ENCODE data around the gene UBXN6.

Gene UBXN6

DNA sequence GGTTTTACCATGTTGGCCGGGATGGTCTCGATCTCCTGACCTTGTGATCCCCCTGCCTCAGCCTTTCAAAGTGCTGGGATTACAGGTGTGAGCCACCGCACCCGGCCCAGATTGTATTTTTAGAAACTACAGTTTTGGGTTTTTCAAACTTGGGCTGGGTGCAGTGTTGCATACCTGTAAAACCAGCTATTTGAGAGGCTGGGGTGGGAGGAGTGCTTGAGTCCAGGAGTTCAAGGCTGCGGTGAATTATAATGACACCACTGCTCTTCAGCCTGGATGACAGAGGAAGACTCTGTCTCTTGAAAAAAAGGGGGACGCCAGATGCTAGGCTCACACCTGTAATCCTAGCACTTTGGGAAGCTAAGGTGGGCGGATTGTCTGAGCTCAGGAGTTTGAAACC lies 51.0 kb downstream of the UBXN6 start:
- no peak for DNase-seq (ENCODE audit: extremely low read depth, low read depth)
- TF ChIP-seq, protein P1, sequence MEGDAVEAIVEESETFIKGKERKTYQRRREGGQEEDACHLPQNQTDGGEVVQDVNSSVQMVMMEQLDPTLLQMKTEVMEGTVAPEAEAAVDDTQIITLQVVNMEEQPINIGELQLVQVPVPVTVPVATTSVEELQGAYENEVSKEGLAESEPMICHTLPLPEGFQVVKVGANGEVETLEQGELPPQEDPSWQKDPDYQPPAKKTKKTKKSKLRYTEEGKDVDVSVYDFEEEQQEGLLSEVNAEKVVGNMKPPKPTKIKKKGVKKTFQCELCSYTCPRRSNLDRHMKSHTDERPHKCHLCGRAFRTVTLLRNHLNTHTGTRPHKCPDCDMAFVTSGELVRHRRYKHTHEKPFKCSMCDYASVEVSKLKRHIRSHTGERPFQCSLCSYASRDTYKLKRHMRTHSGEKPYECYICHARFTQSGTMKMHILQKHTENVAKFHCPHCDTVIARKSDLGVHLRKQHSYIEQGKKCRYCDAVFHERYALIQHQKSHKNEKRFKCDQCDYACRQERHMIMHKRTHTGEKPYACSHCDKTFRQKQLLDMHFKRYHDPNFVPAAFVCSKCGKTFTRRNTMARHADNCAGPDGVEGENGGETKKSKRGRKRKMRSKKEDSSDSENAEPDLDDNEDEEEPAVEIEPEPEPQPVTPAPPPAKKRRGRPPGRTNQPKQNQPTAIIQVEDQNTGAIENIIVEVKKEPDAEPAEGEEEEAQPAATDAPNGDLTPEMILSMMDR (IDR thresholded peaks at IDR 0.05; ENCODE audit: low read depth, low read length, missing control alignments) = no peak

DNA sequence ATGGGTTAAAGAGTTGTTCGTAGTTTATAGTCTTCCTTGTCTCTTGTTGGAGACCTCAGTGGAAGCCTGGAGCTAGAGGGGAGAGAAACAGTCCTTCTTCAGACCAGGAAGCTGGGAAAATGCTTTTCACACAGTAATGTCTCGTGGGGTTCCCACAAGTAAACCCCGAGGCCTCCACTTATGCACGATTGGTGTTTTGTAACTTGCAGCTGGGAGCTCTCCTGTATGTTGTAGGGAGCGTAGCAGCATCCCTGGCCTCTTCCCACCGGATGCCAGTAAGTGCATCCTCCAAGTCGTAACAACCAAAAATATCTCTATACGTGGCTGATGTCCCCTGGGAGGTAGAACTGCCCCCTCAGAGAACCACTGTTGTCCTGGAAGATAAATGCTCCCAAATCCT lies 51.6 kb downstream of the UBXN6 start:
- TF ChIP-seq, protein P1 (IDR thresholded peaks at IDR 0.05; ENCODE audit: low read depth, low read length, missing control alignments) = no peak
- H3K4me3 ChIP-seq (replicated peaks; ENCODE audit: low read depth, low read length) = no peak overlapping the region
- no peak for DNase-seq (ENCODE audit: extremely low read depth, low read depth)

More for the DNA sequence above, 51.0 kb downstream of the UBXN6 start:
- no peak overlapping the region for H3K4me3 ChIP-seq (replicated peaks; ENCODE audit: low read depth, low read length)

DNA sequence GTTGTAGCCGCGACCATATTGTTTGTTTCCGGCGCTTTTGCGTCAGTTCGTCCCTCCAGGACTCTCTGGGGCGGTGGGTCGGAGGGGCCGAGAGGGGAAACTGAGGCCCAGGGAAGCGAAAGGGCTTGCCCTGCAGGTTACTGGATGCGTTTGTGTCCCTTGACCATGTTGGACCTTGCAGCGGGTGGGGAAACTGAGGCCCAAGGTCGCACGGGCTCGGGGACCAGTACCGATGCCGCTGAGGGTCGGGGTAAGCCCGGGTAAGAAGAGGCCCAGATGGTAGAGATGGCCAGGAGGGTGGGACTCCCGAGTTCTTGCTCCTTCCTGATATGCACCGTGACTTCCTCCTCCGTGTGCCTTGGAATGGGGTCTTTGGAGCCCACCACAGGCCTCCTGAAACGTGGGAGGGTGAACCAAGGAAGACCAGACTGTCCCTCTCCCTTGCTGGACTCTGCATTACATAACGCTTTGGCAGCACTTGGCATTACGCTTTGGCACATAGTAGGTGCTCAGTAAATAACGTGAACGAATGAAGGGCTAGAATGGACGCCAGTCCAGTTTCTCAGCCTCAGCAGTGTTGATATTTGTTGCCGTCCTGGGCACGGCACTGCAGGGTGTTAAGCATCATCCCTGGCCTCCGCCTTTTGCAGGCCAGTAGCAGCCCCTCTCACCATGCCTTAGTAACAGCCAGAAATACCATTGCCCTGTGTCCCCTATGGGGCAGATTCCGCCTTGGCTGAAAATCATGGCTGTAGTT lies 54.4 kb downstream of the UBXN6 start:
- TF ChIP-seq, protein P1 (IDR thresholded peaks at IDR 0.05; ENCODE audit: low read depth, low read length, missing control alignments) = no peak
- peak overlapping the region; percentile 95 for H3K4me3 ChIP-seq (replicated peaks; ENCODE audit: low read depth, low read length)
- no peak for DNase-seq (ENCODE audit: extremely low read depth, low read depth)

DNA sequence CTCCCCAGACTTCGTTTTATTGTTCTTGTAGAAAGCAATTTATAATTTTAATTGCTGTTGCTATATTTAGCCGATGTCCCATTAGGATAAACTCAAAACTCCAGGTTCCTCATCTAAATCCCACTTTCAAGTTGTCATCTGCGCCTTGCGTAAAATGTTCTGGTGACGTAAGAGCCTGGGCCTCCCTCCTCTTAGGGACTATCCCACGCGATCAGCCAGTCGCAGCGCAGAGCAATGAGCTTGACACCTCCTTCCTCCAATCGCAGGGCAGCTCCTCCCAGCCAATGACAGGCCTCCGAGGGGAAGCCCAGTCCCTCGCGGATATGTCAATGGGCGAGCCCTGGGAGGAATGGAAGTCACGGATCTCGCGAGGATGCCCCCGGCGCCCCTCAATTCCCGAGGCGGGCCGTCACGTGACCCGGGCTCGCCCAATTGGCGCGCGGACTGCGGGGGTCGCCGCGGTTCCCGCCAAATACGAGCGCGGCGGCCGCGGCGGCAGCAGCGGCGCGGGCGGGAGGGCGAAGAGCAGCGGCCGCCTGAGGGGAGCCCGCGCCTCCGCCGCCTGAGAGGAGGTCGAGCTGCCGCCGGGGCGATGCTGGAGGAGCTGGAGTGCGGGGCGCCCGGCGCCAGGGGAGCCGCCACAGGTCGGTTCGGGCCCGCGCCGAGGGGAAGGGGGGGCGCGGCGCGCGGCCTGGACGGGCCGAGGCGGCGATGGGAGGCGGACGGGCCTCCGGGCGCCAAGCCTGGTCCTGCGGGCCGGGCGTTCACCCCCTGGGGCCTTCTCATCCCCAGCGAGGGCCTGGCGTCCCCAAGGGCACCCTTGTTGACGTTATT lies 55.2 kb downstream of the UBXN6 start, which contains the start of gene CHAF1A:
CHAF1A (plus strand) TSS at position 470 of the 834 bp plus-strand sequence; CDS start at position 593, 123 bp downstream.
- peak within 1 kb of the TSS; percentile 95 for H3K4me3 ChIP-seq (replicated peaks; ENCODE audit: low read depth, low read length)
- DNase-seq (ENCODE audit: extremely low read depth, low read depth) = peak; percentile 100
- TF ChIP-seq, protein P1 (IDR thresholded peaks at IDR 0.05; ENCODE audit: low read depth, low read length, missing control alignments) = no peak

DNA sequence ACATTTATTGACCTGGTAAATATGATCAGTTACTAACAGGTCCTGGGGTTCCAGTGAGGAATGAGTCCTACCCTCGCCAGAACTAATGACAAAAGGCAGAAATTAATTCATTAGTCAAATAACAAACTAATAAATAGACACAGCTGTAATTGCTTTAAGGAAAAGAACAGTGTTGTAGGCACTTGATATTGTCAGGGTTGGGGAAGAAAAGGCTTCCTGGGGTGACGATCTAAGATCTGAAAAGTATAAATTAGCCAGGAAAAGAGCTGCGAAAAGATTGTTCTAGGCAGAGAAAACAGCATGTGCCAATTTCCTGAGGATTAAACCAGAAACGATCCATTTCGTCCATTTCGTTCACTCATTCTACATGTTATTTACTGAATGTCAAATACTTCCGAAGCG lies 55.8 kb downstream of the UBXN6 start:
- TF ChIP-seq, protein P1 (IDR thresholded peaks at IDR 0.05; ENCODE audit: low read depth, low read length, missing control alignments) = no peak
- peak overlapping the region; percentile 95 for H3K4me3 ChIP-seq (replicated peaks; ENCODE audit: low read depth, low read length)
- no peak for DNase-seq (ENCODE audit: extremely low read depth, low read depth)

DNA sequence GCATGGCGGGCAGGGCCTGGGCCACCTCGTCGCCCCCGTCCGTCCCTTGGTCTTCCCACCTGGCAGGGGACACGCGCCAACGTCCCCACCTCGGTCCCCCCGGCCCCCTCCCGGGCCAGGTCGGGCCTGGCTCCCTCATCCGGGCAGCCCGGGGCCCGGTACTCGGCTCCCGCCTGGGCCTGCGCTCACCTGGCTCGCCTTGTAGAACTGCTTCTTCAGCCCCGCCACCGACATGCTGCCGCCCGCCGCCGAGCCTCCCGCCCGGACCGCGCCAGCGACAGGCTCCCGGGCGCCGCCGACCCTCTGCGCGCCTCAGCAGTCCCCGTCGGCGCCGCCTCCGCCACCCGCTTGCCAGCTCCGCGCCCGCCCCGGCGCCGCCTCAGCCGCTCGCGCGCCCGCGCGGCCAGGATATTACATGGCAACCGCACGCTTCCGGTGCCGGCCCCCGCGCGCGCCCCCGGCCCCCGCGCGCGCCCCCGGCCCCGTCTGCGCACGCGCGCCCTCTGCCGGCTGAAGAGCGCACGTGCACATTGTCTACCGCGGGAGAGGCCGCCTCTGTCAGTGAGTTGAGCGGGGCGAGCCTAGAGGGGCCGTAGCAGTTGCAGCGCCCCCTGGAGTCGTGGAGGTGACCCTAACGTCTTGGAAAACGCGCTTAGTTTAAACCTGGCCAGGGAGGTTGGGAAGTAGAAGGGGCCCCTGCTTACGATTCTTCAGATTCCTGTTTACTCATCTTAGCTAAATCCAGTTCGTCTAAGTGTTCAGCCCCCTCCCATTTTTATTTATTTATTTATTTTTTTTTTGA lies 57.3 kb downstream of the UBXN6 start, which contains the start of gene SH3GL1:
SH3GL1 (minus strand) TSS at position 413 of the 802 bp plus-strand sequence; CDS start at position 234, 179 bp downstream.
- DNase-seq (ENCODE audit: extremely low read depth, low read depth) = peak; percentile 67
- H3K4me3 ChIP-seq (replicated peaks; ENCODE audit: low read depth, low read length) = peak within 1 kb of the TSS; percentile 80
- TF ChIP-seq, protein P1 (IDR thresholded peaks at IDR 0.05; ENCODE audit: low read depth, low read length, missing control alignments) = peak; percentile 90

All from HFF-Myc (cell line).